HepG2 (cell line): ENCODE measurements around the gene VMO1. TPM values are rescaled to one million over a fixed set of nuclear protein-coding genes. Genes with fewer than 3 reads are reported as not detected.
A peak's percentile ranks its signal among the peaks of the same experiment; 100 is the strongest.

Experiments
- AKNA ChIP-seq: sonication (generic); formaldehyde crosslinking; IDR thresholded peaks from 2 replicates; pipeline ENCODE4 v1.4.0; 2020; ENCODE audit warnings: missing genetic modification reagents, borderline replicate concordance
- FOXO1 ChIP-seq: sonication (generic); formaldehyde crosslinking; IDR thresholded peaks from 2 replicates; pipeline ENCODE4 v1.4.0; 2020; ENCODE audit warnings: missing genetic modification reagents
- GTF2F1 ChIP-seq: fragments of 150-350 bp; IDR thresholded peaks from 2 replicates; pipeline ENCODE4 v1.6.1; 2014; ENCODE audit warnings: low read length
- RAD51 ChIP-seq: fragments of 450-650 bp; IDR thresholded peaks from 2 replicates; pipeline ENCODE4 v1.6.1; 2016; ENCODE audit warnings: borderline replicate concordance
- ZNF512B ChIP-seq: sonication (generic); formaldehyde crosslinking; IDR thresholded peaks from 2 replicates; pipeline ENCODE4 v1.5.1; 2020; ENCODE audit warnings: missing genetic modification reagents, mild to moderate bottlenecking, borderline replicate concordance
- polyA plus RNA-seq, 8 experiments: library from polyadenylated mRNA; depleted of rRNA in 3 of 8; stranded (reverse) in 7 of 8; unstranded in 1 of 8; fragments of >200 nt; fragmentation: Illumina TruSeq in 4 of 8; extraction: Trizol in 4 of 8; gene quantifications; 2 replicates each; pipeline versions ENCODE4 v1.2.1 to v1.2.3, GENCODE V29; 2011 to 2016; ENCODE audit warnings: low read depth in 4 of 8, missing spikeins in 1 of 8, mixed read lengths in 1 of 8; ENCODE audit not compliant: insufficient read depth in 1 of 8
- total RNA-seq, 5 experiments: library from RNA; depleted of rRNA; stranded (reverse); fragments of >200 nt; fragmentation: Illumina TruSeq; extraction: Trizol; gene quantifications; 2 replicates each; pipeline ENCODE4 v1.2.3, GENCODE V29; 2016; ENCODE audit warnings: low read depth in 1 of 5

The VMO1 gene
- total and polyA plus RNA-seq, 2 of the 13 experiments (the other 11 are each of a cell fraction or from before 2014, with no cell fraction given) = not detected

- TF ChIP-seq AKNA (CRISPR knock-in tag) = no peak
- TF ChIP-seq RAD51 = no peak
- TF ChIP-seq FOXO1 = peak; percentile 90
- TF ChIP-seq GTF2F1 = no peak
- TF ChIP-seq ZNF512B (CRISPR knock-in tag) = no peak
These were observed 26.4 kb downstream of the VMO1 start (continued) for GRCh38 chr17:4759776-4760236.
